Mononuclear cell (primary cell): ENCODE results near the gene KIF14. TPM values are rescaled to one million over a fixed set of nuclear protein-coding genes. Genes with fewer than 3 reads are reported as not detected.

ENCODE experiments used
- H3K27me3 ChIP-seq: 2 replicates; pipeline ENCODE4 v1.6.0; 2011; ENCODE audit warnings: low read length, control low read depth; ENCODE audit not compliant: insufficient read depth
- H3K4me1 ChIP-seq: 2 replicates; pipeline ENCODE4 v1.5.1; 2011; ENCODE audit warnings: mild to moderate bottlenecking, low read length, control low read depth; ENCODE audit not compliant: insufficient read depth
- H3K4me3 ChIP-seq: 2 replicates; pipeline ENCODE4 v1.5.1; 2011; ENCODE audit warnings: mild to moderate bottlenecking, low read length, moderate library complexity
- H3K9me3 ChIP-seq: 2 replicates; pipeline ENCODE4 v1.5.1; 2011; ENCODE audit warnings: low read depth, mild to moderate bottlenecking, control low read depth, low read length
- total RNA-seq: library from RNA; depleted of rRNA; stranded (reverse); fragments of >200 nt; gene quantifications from one replicate; pipeline ENCODE4 v1.2.3, GENCODE V29; 2012

Gene KIF14
- total RNA-seq, 1 donor, result 0.73 TPM

DNA sequence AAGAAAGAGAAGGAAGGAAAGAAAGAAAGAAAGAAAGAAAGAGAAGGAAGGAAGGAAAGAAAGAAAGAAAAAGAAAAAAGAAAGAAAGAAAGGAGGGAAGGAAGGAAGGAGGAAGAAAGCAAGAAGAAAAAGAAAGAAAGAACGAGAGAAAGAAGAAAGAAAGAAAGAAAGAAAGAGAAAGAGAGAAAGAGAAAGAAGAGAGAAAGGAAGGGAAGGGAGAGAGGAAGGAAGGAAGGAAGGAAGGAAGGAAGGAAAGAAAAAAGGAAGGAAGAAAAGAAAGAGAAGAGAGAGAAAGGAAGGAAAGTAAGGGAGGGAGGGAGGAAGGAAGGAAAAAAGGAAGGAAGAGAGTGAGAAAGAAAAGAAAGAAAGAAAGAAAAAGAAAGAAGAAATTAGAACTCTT, 115.3 kb downstream of the KIF14 start:
- Histone ChIP-seq H3K9me3 (no peaks in the 10 kb centered on the region), H3K4me3 (no peak overlapping the region), H3K27me3 (no peaks in the 10 kb centered on the region), H3K4me1 (no peaks in the 10 kb centered on the region)

Other genes with a start within 250 kb of the KIF14 start
- 67.5 TPM for gene ZNF281, start 210.7 kb downstream of the KIF14 start, total RNA-seq
- 16.7 TPM for gene DDX59, start 49.2 kb upstream of the KIF14 start, total RNA-seq
- gene CAMSAP2, start 118.1 kb upstream of the KIF14 start, total RNA-seq, result 2.7 TPM